Epidermal melanocyte (primary cell): ENCODE results near the gene C1QTNF5.
"Not testable (repeated sequence)": the region's sequence is repeated elsewhere in the genome, so short reads cannot be mapped to it uniquely, and the experiment has no call there.

Source experiments
- DNase-seq: peaks from one replicate; pipeline ENCODE4 v3.0.0; 2011; ENCODE audit warnings: low spot score; ENCODE audit not compliant: insufficient read length

The C1QTNF5 gene

DNA sequence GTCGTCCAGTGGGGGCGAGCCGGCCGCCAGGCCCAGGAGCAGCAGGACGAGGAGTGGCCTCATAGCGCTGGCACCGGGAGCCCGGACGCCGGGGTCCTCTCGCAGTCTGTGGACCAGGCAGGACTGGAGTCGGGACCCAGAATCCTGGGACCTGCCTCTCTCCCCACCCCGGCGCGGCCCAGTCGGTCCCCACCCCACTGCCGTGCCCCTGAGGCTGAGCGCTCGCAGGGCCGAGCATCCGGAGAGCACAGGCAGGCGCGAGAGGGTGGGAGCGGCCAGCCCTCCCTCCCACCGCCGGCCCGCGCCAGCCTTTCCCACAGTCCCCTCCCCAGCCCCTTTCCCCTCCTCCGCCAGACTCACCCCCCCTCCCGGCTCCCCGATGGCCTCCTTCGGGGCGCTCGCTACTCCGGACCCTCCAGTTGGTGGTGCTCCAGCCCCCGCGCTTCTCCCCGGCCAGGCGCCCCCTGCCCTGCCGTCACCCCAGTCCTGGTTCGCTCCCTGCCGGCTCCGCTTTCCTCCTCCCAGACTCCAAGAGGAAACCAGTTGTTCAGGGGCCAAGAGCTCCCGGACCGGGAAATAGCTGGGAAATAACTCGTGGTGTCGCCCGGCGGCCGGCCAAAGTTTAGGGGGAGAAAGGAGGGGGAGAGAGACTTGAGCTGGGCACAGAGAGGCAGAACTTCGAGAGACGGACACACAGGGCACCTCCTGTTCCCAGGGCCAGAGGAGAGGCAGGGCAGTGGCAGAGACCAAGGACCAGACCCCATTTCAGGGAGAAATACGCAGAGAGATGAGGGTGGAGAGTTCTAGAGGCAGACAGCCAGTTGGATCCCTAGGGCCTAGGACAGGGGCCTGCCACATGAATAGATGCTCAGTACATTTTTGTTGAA lies at the start of gene C1QTNF5:
Gene C1QTNF5 (minus strand): TSS at position 549 of the 887 bp plus-strand sequence. CDS start 486 bp downstream, at position 63.
- DNase-seq: peak; percentile 84

DNA sequence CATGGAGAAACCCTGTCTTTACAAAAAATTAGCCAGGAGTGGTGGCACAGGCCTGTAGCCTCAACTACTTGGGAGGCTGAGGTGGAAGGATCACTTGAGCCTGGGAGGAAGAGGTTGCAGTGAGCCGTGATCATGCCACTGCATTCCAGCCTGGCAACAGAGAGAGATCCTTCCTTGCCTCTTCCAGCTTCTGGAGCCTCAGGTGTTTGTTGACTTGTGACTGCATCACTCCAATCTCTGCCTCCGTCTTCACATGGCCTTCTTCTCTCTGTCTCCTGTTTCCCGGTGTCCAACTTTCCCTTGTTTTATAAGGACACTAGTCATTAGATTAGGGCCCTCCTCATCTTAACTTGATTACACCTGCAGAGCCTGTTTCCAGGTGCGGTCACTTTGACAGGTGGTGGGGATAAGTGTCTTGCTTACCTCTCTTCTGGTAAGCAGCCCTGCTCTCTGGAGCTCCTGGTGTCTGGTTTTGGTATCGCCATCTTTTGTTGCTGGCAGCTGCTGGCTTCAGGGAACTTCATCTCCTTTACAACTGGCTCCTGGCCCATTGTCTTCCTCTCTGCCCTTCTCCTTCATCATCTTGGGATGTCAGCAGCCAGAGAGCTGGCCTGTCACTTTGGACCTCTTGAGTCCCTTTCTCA lies 49.0 kb upstream of the C1QTNF5 start:
- no peak for DNase-seq

GRCh38 chr11:119388103-119388502 lies 47.4 kb upstream of the C1QTNF5 start:
- no peak for DNase-seq

- DNase-seq: no peak
These were observed 43.6 kb upstream of the C1QTNF5 start for GRCh38 chr11:119384332-119384731.

GRCh38 chr11:119382513-119382912 lies 41.8 kb upstream of the C1QTNF5 start:
- DNase-seq: not testable (repeated sequence)

- no peak for DNase-seq
These were observed 41.4 kb upstream of the C1QTNF5 start for GRCh38 chr11:119382101-119382500.

DNA sequence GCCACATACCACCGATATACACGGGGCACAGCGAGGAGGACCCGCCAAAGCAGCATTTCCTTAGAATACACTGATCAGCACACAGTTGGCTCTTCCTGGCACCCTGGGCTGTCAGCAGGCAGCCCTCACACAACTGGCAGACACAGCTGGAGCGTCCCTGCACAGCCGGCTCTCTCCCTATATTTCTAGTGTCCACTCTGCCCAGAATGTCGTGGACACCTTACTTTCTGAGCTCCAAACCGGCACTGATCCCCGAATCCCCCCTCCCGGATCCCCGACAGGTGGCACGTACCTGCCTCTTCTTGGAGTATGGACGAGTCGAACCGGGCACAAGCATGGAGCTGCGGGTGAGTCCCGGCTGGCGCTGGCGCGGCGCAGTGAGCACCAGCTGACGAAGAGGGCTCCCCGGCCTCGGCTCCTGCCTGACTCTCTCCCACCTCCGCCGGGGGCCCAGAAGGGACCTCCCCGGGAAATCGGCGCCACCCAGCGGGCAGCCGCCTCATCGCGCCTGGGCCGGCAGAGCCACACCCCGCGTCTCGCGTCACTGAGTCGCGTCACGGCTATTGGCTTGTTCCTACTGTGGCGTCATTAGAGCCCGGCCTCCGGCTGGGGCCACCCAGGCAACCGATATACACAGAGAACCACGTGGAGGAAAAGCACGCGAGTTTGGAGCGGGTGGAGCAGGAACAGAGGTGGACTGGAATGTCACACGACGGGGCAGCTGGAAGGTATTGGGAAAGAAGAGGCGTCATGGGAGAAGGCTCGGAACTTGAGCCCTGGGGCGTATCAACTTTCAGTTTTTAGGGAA lies 40.7 kb upstream of the C1QTNF5 start, which contains the start of gene USP2:
Gene USP2 (minus strand): TSS at position 510 of the 808 bp plus-strand sequence. CDS start 8,210 bp downstream, outside the sequence.
- peak; percentile 94 for DNase-seq

DNA sequence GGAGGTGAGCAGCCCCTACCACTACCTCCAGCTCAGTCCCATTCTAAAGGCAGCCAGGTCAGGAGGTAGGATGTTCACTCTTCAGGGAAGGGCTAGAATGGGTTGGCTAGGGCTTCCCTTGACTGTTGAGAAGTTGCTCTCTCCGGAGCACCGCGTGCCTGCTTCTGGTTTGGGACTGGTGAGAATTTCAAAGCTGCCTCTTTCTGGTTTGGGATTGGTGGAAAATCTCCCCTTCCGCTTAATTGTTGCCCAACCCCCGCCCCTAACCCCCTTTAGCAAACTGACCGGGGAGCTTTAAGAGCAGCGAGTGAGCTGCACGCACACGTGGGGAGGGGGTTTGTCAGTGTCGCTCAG lies 40.1 kb upstream of the C1QTNF5 start:
- DNase-seq: no peak

DNA sequence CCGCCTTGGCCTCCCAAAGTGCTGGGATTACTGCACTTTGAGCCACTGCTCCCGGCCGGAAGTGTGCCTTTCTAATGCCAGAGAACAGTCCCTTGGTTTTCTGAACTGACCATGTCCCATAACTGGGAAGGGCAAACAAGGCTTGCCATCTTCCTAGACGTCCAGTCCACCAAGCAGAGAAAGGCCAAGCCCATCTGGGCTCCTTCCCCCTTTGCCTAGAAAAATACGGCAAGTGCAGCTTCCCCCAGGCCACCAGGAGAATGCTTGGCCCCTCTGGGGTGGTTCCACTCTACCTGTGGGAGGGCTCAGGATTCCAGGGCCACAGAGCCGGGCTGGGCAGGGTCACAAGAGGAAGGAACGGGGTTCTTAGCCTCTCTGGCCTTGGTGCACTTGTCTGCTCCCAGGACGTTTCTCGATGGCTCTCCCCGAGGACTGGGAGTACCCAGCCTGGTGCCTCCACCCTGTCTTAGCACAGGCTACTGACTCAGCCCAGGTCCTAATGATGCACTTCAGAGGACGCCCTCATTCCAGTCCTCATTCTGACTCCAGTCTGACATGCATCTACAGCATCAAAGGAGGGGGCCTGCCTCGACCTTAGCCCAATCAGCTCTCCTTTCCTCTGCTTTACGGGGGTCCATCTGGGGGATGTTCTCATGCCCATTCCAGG lies 39.6 kb upstream of the C1QTNF5 start:
- no peak for DNase-seq

DNA sequence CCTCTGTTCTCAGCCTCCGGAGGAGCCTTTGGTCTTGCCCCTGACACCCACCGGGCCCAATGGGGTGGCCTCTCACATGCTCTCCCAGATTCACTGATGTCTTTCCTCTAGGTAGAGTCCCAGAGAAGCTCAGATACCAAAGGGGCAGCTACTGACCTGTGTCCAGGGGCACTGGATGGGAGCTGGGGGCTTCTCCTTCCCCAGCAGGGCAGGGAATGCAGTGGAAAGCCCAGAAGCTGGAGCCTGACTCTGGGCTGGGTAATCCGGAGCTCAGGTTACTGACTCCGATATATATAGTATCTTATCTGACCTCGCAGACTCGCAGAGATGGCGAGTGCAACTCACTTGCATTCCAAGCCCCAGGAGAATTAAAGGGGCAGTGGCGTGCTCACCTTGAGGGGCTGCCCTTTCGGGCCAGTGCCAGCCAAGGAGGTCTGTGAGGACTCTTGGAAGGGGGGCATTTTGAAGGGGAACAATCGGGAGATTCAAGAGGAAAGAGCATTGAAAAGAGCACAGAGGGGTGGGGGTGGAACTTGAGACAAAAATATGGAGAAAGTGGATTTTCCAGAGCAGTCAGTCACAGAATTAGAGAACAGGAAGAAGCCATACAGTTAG lies 38.3 kb upstream of the C1QTNF5 start:
- DNase-seq: no peak

GRCh38 chr11:119377961-119378667 lies 37.4 kb upstream of the C1QTNF5 start:
- no peak for DNase-seq

DNA sequence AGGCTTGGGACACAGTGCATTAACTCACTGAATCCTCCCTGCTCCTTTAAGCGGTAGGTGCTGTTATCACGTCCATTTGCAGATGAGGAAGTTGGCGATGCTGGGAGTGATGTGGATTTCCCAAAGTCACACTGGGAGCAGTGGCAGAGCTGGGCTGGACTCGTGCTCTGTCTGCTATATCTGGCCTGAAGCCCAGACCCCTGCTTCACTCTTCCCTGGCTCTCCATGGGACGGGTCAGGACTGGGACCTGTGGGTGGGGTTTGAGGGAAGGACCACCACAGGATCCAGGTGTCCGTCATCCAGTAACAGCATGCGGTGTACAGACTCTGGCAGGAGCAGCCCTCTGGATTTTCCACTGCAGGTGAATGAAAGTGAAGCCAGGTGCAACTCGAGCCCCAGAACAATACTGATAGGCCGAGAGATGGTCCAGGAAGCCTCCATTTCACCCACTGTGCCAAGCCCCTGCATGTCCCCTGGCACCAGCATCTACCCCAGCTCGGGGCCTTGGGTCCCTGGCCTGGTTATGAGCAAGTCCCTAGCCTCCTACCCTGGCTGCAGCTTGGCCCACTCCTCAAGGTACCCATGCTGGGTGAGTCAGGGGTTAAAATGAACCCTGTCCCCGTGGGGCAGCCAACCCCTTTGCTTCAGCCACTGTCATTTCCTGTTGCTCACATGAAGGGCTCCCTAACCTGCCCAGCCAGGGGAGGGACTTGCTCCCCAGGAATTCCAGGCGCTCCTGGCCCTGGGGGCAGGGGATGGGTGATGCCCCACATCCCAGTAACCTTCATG lies 36.6 kb upstream of the C1QTNF5 start:
- DNase-seq: no peak

GRCh38 chr11:119376197-119376847 lies 35.6 kb upstream of the C1QTNF5 start:
- no peak for DNase-seq

GRCh38 chr11:119375337-119376196 lies 34.9 kb upstream of the C1QTNF5 start:
- no peak for DNase-seq

GRCh38 chr11:119374632-119375336 lies 34.1 kb upstream of the C1QTNF5 start:
- no peak for DNase-seq

- DNase-seq: no peak
These were observed 33.4 kb upstream of the C1QTNF5 start for GRCh38 chr11:119373921-119374631.
